ENCODE measurements around the gene STEAP3. TPM values are rescaled to one million over a fixed set of nuclear protein-coding genes. Genes with fewer than 3 reads are reported as not detected.

Gene STEAP3
- total RNA-seq, 1 experiment from 2014 or later = 11.1 TPM

GRCh38 chr2:119245076-119245840 is 21.6 kb downstream of the STEAP3 start:
- no peak for DNase-seq (ENCODE audit: extremely low read depth, low read depth)

DNA sequence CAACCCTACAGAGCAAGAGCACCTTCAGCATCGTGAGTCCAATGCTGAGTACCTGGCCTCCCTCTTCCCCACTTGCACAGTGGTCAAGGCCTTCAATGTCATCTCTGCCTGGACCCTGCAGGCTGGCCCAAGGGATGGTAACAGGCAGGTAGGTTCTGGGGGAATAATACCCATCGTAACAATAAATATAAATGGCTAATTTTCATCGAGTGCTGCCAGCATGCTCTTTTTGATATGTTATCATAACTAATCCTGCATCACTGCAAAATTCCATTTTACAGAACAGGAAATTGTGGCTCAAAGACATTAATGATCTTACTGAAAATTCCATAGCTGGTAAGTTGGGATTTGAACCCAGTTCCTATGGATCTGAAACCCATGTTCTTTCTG is 22.2 kb downstream of the STEAP3 start:
- DNase-seq (ENCODE audit: extremely low read depth, low read depth) = no peak

- DNase-seq (ENCODE audit: extremely low read depth, low read depth) = no peak
Observed at GRCh38 chr2:119246884-119247843, 23.5 kb downstream of the STEAP3 start.

DNA sequence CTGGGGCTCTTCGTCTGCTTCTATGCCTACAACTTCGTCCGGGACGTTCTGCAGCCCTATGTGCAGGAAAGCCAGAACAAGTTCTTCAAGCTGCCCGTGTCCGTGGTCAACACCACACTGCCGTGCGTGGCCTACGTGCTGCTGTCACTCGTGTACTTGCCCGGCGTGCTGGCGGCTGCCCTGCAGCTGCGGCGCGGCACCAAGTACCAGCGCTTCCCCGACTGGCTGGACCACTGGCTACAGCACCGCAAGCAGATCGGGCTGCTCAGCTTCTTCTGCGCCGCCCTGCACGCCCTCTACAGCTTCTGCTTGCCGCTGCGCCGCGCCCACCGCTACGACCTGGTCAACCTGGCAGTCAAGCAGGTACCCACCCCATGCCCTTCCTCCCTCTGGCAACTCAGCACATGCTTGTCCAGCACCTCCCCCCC is 24.2 kb downstream of the STEAP3 start:
- DNase-seq (ENCODE audit: extremely low read depth, low read depth) = no peak

DNA sequence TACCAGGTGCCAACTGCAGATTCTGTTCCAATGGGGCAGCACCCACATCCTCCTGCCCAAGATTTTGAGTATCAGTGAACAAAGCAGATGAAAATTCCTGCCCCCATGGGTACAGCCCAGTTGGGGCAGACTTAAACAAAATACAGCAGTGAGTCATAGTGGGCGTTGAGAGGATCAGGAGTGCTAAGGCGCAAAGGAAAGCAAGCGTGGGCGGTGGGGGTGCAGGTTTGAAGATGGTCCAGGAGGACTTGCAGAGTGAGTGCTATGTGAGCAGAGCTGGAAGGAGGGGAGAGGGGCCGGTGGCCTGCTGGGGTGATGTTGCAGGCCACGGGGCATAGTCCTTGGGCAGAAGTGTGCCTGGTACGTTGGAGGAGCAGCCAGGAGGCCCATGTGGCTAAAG is 24.7 kb downstream of the STEAP3 start:
- no peak for DNase-seq (ENCODE audit: extremely low read depth, low read depth)

DNA sequence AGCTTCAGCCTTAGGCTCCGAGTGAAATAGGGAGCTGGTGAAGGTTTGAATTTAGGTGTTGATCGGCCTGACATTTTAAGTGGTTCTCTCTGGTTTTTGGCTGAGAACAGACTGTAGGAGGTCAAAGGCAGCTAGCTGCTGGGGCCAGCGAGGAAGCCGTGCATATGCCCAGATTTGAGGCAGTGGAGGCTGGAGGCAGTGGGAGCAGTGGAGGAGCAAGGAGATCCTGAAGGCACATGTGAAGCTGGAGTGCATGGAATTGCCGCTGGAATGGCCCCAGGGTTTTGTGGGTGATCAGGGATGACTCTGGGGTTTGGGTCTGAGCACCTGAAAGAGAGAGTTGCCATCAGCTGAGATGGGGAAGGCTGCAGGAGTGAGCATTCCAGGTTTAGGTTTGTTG is 25.1 kb downstream of the STEAP3 start:
- DNase-seq (ENCODE audit: extremely low read depth, low read depth) = no peak

GRCh38 chr2:119249311-119249710 is 25.7 kb downstream of the STEAP3 start:
- DNase-seq (ENCODE audit: extremely low read depth, low read depth) = no peak

- DNase-seq (ENCODE audit: extremely low read depth, low read depth) = no peak
Observed at GRCh38 chr2:119249855-119250717, 26.5 kb downstream of the STEAP3 start.

- no peak for DNase-seq (ENCODE audit: extremely low read depth, low read depth)
Observed at GRCh38 chr2:119250718-119251290, 27.2 kb downstream of the STEAP3 start.

DNA sequence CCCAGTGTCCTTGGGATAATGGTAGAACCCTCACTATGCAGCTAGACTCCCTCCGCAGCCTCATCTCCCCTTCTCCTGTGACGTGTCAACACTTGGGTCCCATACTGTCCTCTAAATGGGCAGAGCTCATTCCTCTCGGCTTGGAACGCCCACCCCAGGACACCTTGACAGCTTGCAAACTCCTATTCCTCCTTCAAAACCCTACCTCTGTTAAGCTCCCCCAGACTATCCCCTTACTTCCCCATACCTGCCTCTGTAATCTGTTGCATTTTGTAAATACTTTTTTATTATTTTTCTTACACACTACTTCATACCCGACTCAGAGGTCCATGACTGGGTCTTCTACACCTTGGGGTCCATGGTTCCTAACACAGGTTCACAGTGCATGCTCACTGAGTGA is 28.0 kb downstream of the STEAP3 start:
- DNase-seq (ENCODE audit: extremely low read depth, low read depth) = no peak

DNA sequence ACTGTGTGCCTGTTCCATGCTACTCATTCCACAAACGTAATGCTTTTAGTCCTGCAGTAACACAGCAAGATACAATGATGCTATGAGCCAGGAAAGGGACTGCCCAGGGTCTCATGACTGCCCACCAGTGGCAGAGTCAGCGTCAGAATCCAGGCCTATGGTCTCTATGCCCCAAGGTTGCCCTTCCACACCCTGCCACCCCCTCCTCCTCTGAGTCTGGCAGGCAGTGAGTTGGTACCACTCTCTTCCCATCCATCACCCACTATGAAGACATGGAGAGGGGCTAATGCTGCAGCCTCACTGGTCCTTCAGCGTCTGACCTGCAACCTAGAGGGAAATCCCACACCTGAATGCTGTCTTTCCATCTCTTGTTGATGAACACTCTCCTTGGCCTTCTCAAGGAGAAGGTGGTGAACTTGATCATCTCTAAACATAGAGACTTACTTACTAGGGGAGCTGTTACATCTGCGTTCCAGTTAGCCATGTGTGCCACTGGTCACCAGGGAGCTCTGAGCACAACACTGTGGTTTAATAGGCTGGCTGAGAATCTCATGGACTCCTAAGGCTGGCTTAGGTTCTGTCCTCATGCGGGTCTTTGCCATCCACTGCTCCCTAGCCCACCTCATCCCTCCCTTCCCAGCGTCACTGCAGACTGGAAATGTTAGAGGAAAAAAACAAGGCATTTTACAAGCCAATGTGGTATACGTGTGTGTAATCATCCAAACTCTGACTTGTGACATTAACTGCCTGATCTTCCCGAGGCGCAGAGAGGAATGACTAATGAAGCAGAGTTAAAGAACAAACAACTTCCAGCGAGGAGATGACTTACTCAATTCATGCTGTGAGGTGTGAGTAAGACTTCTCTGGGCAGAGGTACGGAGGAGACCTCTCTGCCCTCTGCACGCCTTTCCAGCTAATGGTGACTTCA is 28.8 kb downstream of the STEAP3 start:
- peak; percentile 49 for DNase-seq (ENCODE audit: extremely low read depth, low read depth)

DNA sequence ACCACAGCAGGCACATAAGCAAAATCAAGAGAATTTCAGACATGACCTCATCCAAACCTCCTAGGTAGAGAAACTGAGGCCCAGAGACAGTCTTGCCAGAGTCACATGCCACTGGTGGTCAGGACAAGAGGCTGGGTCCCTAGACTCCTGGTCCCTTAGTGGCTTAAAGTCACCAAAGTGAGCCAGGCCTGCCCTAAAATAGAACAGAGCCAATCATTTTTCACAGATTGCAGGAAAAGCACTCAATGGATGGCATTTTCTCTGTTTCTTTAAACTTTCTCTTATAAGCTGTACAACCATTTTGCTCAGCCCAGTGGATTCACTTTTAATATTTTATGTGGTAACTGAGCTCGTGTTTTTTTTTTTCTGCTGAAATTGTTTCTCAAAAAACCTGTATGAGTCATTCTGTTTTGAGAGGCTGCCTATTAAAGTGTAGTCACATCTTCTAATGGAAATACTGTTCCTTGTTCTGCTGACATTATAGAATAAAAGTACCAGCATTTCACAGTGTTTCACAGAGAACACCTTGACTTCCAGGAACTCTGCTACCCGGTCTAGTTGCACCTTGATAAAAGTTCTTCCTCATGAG is 29.6 kb downstream of the STEAP3 start:
- no peak for DNase-seq (ENCODE audit: extremely low read depth, low read depth)

DNA sequence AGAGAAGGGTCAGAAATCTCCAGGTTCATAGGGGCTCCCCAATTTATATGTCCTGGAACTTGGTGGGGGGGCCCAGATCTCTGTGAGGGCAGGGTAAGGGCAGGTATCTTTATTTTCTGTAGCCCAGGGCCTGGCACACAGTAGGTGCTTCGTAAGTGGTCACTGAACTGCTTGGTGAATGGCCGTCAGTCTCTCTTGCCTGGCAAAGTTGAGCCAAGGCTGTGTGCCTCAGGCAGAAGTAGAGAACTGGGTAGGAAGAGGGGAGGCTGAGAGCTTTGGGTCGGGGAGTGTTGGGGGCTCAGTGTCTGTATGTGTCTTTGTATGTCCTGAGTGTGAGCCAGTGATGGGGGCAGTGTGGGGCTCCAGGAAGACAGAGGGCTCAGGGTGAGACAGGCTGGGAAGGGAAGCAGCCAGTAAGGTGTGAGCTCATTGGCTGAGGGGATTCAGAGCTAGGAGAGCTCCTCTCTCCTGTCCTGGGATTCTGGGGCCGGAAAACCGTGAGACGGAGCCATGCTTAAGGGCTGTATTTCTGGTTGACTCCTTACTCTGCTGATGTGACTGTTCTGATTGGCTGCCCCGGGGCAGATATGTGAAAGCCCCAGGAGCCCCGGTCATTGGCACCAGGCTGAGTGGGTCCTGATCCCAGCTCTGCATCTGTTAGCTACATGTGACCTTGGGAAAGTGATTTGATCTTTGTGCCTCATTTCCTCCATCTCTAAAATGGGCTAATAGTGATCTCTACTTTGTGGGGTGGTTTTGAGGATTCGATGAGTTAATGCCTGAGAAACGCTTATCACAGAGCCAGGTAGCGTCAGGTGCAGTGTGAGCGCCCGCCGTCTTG is 30.3 kb downstream of the STEAP3 start:
- no peak for DNase-seq (ENCODE audit: extremely low read depth, low read depth)

GRCh38 chr2:119254601-119255080 is 31.0 kb downstream of the STEAP3 start:
- DNase-seq (ENCODE audit: extremely low read depth, low read depth) = no peak

GRCh38 chr2:119255760-119256581 is 32.3 kb downstream of the STEAP3 start:
- DNase-seq (ENCODE audit: extremely low read depth, low read depth) = no peak

- no peak for DNase-seq (ENCODE audit: extremely low read depth, low read depth)
Observed at GRCh38 chr2:119256582-119256921, 32.9 kb downstream of the STEAP3 start.

GRCh38 chr2:119257198-119257597 is 33.6 kb downstream of the STEAP3 start:
- no peak for DNase-seq (ENCODE audit: extremely low read depth, low read depth)

Measured in NCI-H460 (cell line).